ENCODE data around the gene C1orf105. TPM values are rescaled to one million over a fixed set of nuclear protein-coding genes. Genes with fewer than 3 reads are reported as not detected.

C1orf105 gene
- total and polyA plus RNA-seq, 2 of the 8 experiments (the other 6 are each of a cell fraction or from before 2014, with no cell fraction given), result not detected

GRCh38 chr1:172382990-172383389 lies 37.5 kb upstream of the C1orf105 start:
- POLR2A ChIA-PET (ENCODE audit: partially characterized antibody), result no interaction called here
- Histone ChIP-seq H2BK20ac (ENCODE audit: low read length) (no peak overlapping the region), H3K4me2 (ENCODE audit: insufficient read depth in 1 of 2, low read depth in 2 of 2, low read length in 2 of 2) (no peak overlapping the region), H2BK15ac (ENCODE audit: low read length) (no peak overlapping the region), H3K4me3 (ENCODE audit: extremely low read depth in 1 of 4, insufficient read depth in 2 of 4, low read depth in 3 of 4, low read length in 4 of 4) (no peak overlapping the region), H3K79me1 (ENCODE audit: low read depth, low read length) (no peaks in the 10 kb centered on the region), H4K8ac (ENCODE audit: extremely low read depth, insufficient read depth, low read length) (no peak overlapping the region), H3K23me2 (ENCODE audit: low read depth, low read length) (no peaks in the 10 kb centered on the region), H3K27me3 (replicated peaks in 1 of 4; ENCODE audit: control insufficient read depth in 3 of 4, extremely low read depth in 1 of 4, insufficient read depth in 3 of 4, low read length in 3 of 4) (peaks cover 0 to 1% (median 0%) of the 10 kb centered on the region in 4 experiments; a peak in 1 of 7 replicates), H3K18ac (ENCODE audit: extremely low read depth, low read length) (no peak overlapping the region), H3K27ac (ENCODE audit: low read depth, low read length) (no peak overlapping the region), H3K9me3 (ENCODE audit: insufficient read depth in 2 of 2, low read depth in 1 of 2, low read length in 1 of 2) (no peaks in the 10 kb centered on the region), H3K9ac (replicated peaks in 1 of 4; ENCODE audit: extremely low read depth in 1 of 4, low read depth in 3 of 4, low read length in 3 of 4) (no peak overlapping the region), H3K4me1 (replicated peaks in 1 of 4; ENCODE audit: control insufficient read depth in 3 of 4, insufficient read depth in 4 of 4, low read length in 3 of 4) (peaks cover 0 to 7% (median 3%) of the 10 kb centered on the region in 4 experiments; a peak in 5 of 7 replicates), H3K36me3 (ENCODE audit: control insufficient read depth in 2 of 4, insufficient read depth in 4 of 4, low read length in 3 of 4) (no peaks in the 10 kb centered on the region), H2BK120ac (replicated peaks; ENCODE audit: low read depth, low read length) (no peak overlapping the region), H2BK12ac (ENCODE audit: low read depth, low read length) (no peak overlapping the region), H3K79me2 (ENCODE audit: control insufficient read depth in 1 of 2, insufficient read depth in 2 of 2, low read length in 2 of 2) (no peaks in the 10 kb centered on the region), H4K20me1 (replicated peaks in 1 of 2; ENCODE audit: control insufficient read depth in 1 of 2, insufficient read depth in 2 of 2, low read length in 2 of 2) (no peaks in the 10 kb centered on the region), H3K56ac (replicated peaks; ENCODE audit: insufficient read length, low read depth, low read length) (no peak overlapping the region), H2AFZ (ENCODE audit: low read length) (no peak overlapping the region), H3K23ac (ENCODE audit: insufficient read length) (no peak overlapping the region), H4K91ac (replicated peaks; ENCODE audit: insufficient read length, low read length) (no peak overlapping the region), H3K4ac (replicated peaks; ENCODE audit: insufficient read length, low read depth, low read length) (no peak overlapping the region), H2BK5ac (ENCODE audit: low read depth, low read length) (no peak overlapping the region), H2AK5ac (ENCODE audit: low read depth, low read length) (no peak overlapping the region), H3K14ac (ENCODE audit: insufficient read length) (no peak overlapping the region), H4K5ac (ENCODE audit: insufficient read length, low read depth, low read length) (no peak overlapping the region)
- CTCF ChIA-PET (ENCODE audit: partially characterized antibody), result interaction anchor here (1.6 to 2.0 kb wide), 2 partner anchors 16 to 18 kb away, joined by 4 to 7 read pairs; no protein-coding TSS in a partner anchor
- WGBS, 2 experiments (ENCODE audit: extremely low coverage in 1 of 2, insufficient coverage in 1 of 2, insufficient read length in 1 of 2, insufficient replicate concordance in 2 of 2, low coverage in 1 of 2, low lambda C conversion rate in 2 of 2, missing lambda C conversion rate in 1 of 2), result 62% methylated on average over 4 of the region's 4 CpGs; no CpG with 5 or more reads in 1 of the 2 experiments
- DNase-seq (ENCODE audit: low read depth in 1 of 2, low spot score in 2 of 2) (no peak), FAIRE-seq (no peak)
- TF ChIP-seq SAP30 (IDR thresholded peaks at IDR 0.05; ENCODE audit: insufficient read depth, insufficient replicate concordance, low read length), result no peak
- TF ChIP-seq CBX5 (IDR thresholded peaks at IDR 0.05; ENCODE audit: low read depth, low read length), result no peak
- TF ChIP-seq ZNF274 (IDR thresholded peaks at IDR 0.05; ENCODE audit: borderline replicate concordance, extremely low read depth, low read length), result no peak
- TF ChIP-seq RXRA (IDR thresholded peaks at IDR 0.05; ENCODE audit: insufficient read depth, low read depth, low read length), result no peak
- TF ChIP-seq CHD2 (IDR thresholded peaks at IDR 0.05; ENCODE audit: low read length), result no peak
- TF ChIP-seq NANOG (IDR thresholded peaks at IDR 0.05; ENCODE audit: insufficient read depth, low read depth, low read length, poor library complexity, severe bottlenecking), result no peak
- TF ChIP-seq POLR2A (IDR thresholded peaks at IDR 0.05; ENCODE audit: control extremely low read depth in 1 of 2, low read depth in 2 of 2, low read length in 2 of 2), result no peak
- TF ChIP-seq BCL11A (IDR thresholded peaks at IDR 0.05; ENCODE audit: low read depth in 2 of 2, low read length in 2 of 2), result no peak
- TF ChIP-seq CEBPB (IDR thresholded peaks at IDR 0.05; ENCODE audit: low read depth, low read length), result no peak
